Measurements from ENCODE around the gene PDE4C. TPM values are rescaled to one million over a fixed set of nuclear protein-coding genes. Genes with fewer than 3 reads are reported as not detected.

The PDE4C gene
- total RNA-seq, 1 experiment from 2014 or later, result 0.36 TPM

DNA sequence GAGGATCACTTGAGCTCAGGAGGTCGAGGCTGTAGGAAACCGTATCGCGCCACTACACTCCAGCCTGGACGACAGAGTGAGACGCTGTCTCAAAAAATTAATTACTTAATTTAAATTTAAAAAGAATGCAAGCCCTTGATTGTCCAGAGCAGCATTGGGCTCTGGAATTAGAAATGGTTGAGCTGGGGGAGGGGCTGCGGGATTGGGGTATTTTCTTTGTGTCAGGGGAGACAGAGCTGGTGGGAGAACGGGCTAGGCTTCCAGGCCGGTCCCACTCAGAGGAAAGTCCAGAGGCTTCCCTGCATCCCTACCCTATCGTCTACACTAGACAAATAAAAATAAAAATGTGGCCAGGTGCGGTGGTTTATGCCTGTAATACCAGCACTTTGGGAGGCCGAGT lies 20.2 kb downstream of the PDE4C start:
- no peak for DNase-seq
- Histone ChIP-seq H3K27me3 (replicated peaks; ENCODE audit: control insufficient read depth, insufficient read depth, low read length) (no peaks in the 10 kb centered on the region; the same call in 1 of the 2 replicates), H3K4me1 (peaks cover 5% of the 10 kb centered on the region; the same call in 1 of the 2 replicates), H3K4me3 (ENCODE audit: low read depth, low read length) (no peak overlapping the region; the same call in 1 of the 2 replicates), H3K9me3 (no peaks in the 10 kb centered on the region), H3K36me3 (ENCODE audit: control insufficient read depth, insufficient read depth, low read length) (no peaks in the 10 kb centered on the region)
- no peak overlapping the region for H3K4me3 Mint-ChIP-seq (ENCODE audit: unreplicated experiment)
- peaks cover 10% of the 10 kb centered on the region for H3K36me3 Mint-ChIP-seq (ENCODE audit: insufficient read depth, unreplicated experiment)
- POLR2A ChIA-PET, result interaction anchor here (1.0 kb wide), 1 partner anchor 122 kb away, joined by 3 read pairs; no protein-coding TSS in a partner anchor
- H3K4me1 Mint-ChIP-seq (ENCODE audit: low read depth, unreplicated experiment), result no peaks in the 10 kb centered on the region
- intact Hi-C loops (cut with micrococcal nuclease; ENCODE audit: unreplicated experiment), result no loop called here
- CTCF ChIA-PET, result interaction anchor here (1.2 to 1.8 kb wide), 2 partner anchors 18 to 46 kb away, joined by 4 to 5 read pairs; no protein-coding TSS in a partner anchor
- H3K27me3 Mint-ChIP-seq (ENCODE audit: insufficient read depth, unreplicated experiment), result no peaks in the 10 kb centered on the region
- no peak overlapping the region for H3K27ac Mint-ChIP-seq (ENCODE audit: unreplicated experiment)
- no TSS peak for BruUV-seq (replicated peaks)
- no peaks in the 10 kb centered on the region for H3K9me3 Mint-ChIP-seq (ENCODE audit: unreplicated experiment)
- TF ChIP-seq, protein P1, sequence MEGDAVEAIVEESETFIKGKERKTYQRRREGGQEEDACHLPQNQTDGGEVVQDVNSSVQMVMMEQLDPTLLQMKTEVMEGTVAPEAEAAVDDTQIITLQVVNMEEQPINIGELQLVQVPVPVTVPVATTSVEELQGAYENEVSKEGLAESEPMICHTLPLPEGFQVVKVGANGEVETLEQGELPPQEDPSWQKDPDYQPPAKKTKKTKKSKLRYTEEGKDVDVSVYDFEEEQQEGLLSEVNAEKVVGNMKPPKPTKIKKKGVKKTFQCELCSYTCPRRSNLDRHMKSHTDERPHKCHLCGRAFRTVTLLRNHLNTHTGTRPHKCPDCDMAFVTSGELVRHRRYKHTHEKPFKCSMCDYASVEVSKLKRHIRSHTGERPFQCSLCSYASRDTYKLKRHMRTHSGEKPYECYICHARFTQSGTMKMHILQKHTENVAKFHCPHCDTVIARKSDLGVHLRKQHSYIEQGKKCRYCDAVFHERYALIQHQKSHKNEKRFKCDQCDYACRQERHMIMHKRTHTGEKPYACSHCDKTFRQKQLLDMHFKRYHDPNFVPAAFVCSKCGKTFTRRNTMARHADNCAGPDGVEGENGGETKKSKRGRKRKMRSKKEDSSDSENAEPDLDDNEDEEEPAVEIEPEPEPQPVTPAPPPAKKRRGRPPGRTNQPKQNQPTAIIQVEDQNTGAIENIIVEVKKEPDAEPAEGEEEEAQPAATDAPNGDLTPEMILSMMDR (IDR thresholded peaks at IDR 0.05; ENCODE audit: insufficient read depth in 1 of 2, low read depth in 1 of 2, low read length in 1 of 2, severe bottlenecking in 1 of 2, unreplicated experiment in 1 of 2), result no peak

DNA sequence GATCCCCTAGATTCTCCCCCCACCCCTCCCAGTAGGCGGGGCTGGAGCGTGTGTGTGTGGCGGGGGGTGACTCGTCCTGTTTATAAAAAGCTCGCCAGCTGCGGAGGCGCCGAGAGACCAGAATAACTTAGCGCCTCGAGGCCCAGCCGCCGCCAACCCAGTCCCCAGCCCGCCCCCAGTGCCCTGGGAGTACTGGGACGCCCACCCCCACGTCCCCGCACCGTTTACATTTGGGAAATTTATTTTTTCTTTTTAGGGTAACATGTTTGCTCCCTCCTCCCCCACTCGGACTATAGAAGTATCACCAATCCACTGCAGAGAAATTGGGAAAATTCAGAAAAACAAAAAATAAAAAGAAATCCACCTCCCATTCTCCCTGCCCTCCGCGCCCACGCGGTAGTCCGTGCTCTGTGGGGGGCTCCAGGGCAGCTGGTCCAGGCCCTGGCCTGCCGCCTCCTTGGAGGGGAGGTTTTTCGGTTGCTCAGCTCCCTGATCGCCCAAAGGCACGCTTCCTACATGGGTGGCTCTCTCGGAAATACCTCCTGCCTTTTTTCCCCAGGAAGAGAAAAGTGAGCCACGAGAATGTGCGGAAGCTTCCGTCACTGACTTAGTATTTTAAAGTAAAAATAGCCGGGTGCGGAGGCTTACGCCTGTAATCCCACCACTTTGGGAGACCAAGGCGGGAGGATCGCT lies 20.9 kb downstream of the PDE4C start:
- Mint-ChIP-seq H3K9me3 (ENCODE audit: unreplicated experiment) (no peaks in the 10 kb centered on the region), H3K4me1 (ENCODE audit: low read depth, unreplicated experiment) (no peaks in the 10 kb centered on the region), H3K36me3 (ENCODE audit: insufficient read depth, unreplicated experiment) (peaks cover 10% of the 10 kb centered on the region), H3K27me3 (ENCODE audit: insufficient read depth, unreplicated experiment) (no peaks in the 10 kb centered on the region), H3K27ac (ENCODE audit: unreplicated experiment) (peak overlapping the region; percentile 87), H3K4me3 (ENCODE audit: unreplicated experiment) (peak overlapping the region; percentile 90)
- Histone ChIP-seq H3K4me1 (peaks cover 5% of the 10 kb centered on the region; the same call in 1 of the 2 replicates), H3K36me3 (ENCODE audit: control insufficient read depth, insufficient read depth, low read length) (no peaks in the 10 kb centered on the region; the same call in 1 of the 2 replicates), H3K9me3 (no peaks in the 10 kb centered on the region), H3K4me3 (ENCODE audit: low read depth, low read length) (peak overlapping the region; percentile 39), H3K27me3 (replicated peaks; ENCODE audit: control insufficient read depth, insufficient read depth, low read length) (no peaks in the 10 kb centered on the region)
- peak; percentile 46 to 56 for DNase-seq
- no TSS peak for BruUV-seq (replicated peaks)
- ChIA-PET POLR2A (interaction anchor here (0.9 to 1.0 kb wide), 2 partner anchors 76 to 123 kb away, joined by 3 read pairs; no protein-coding TSS in a partner anchor), CTCF (interaction anchor here (0.6 to 2.7 kb wide), 7 partner anchors 13 to 379 kb away, joined by 3 to 13 read pairs (median 5); partner anchors contain the start of gene MPV17L2)
- TF ChIP-seq, protein P1 (IDR thresholded peaks at IDR 0.05; ENCODE audit: insufficient read depth in 1 of 2, low read depth in 1 of 2, low read length in 1 of 2, severe bottlenecking in 1 of 2, unreplicated experiment in 1 of 2), result no peak
- intact Hi-C loops (cut with micrococcal nuclease; ENCODE audit: unreplicated experiment), result loop anchor here (2.0 kb wide), 1 partner anchor 19 kb away; no protein-coding TSS in a partner anchor

DNA sequence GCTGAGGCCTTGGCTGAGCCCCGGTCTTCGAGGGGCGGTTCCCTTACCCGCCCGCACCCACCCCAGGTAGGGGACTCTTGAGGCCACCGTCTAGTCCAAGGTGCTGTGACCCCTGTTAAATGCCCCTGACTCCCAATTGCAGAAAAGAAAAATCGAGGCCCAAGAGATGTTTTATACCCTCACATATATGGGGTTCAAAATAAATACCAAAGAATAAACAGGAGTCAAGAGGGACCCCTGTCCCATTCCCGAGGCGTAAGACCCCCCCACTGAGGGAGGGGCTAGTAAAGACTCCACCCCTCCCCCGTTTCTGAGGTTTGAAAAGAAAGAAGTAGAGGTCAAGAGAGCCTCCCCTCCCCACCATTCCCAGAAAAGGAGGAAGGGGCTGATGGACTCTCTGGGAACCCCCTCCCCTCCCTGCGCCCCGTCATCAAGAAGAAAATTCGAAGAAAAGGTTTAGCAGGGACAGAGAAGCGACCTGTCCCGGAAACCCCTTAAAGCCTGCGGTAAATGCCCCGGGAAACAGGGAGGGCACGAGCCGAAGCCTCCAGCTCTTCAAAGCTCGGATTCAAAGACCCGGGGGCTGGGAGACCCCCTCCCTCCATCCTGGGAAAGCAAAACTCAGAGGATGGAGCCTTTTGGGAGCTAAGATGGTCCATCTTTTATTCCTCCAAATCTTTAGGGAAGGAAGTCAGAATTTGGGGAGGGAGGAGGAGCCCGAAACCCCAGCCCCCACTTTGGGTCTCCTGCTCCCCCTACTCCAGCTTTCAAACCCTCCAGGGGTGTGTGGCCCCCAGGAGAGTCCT lies 21.6 kb downstream of the PDE4C start:
- H3K9me3 ChIP-seq, result no peaks in the 10 kb centered on the region
- BruUV-seq (replicated peaks), result TSS peak; percentile 86
- Mint-ChIP-seq H3K4me3 (ENCODE audit: unreplicated experiment) (peak overlapping the region; percentile 90), H3K27me3 (ENCODE audit: insufficient read depth, unreplicated experiment) (no peaks in the 10 kb centered on the region), H3K36me3 (ENCODE audit: insufficient read depth, unreplicated experiment) (peaks cover 10% of the 10 kb centered on the region), H3K27ac (ENCODE audit: unreplicated experiment) (peak overlapping the region; percentile 87), H3K9me3 (ENCODE audit: unreplicated experiment) (no peaks in the 10 kb centered on the region), H3K4me1 (ENCODE audit: low read depth, unreplicated experiment) (no peaks in the 10 kb centered on the region)
- POLR2A ChIA-PET, result interaction anchor here (0.6 to 1.0 kb wide), 4 partner anchors 12 to 978 kb away, joined by 3 to 9 read pairs (median 4); partner anchors contain the start of genes JUND, MPV17L2 and OCEL1
- H3K27me3 ChIP-seq (replicated peaks; ENCODE audit: control insufficient read depth, insufficient read depth, low read length), result no peaks in the 10 kb centered on the region
- H3K4me3 ChIP-seq (ENCODE audit: low read depth, low read length), result peak overlapping the region; percentile 39
- peak; percentile 56 to 73 for DNase-seq
- no peaks in the 10 kb centered on the region; the same call in 1 of the 2 replicates for H3K36me3 ChIP-seq (ENCODE audit: control insufficient read depth, insufficient read depth, low read length)
- TF ChIP-seq, protein P1 (IDR thresholded peaks at IDR 0.05; ENCODE audit: insufficient read depth in 1 of 2, low read depth in 1 of 2, low read length in 1 of 2, severe bottlenecking in 1 of 2, unreplicated experiment in 1 of 2), result no peak
- intact Hi-C loops (cut with micrococcal nuclease; ENCODE audit: unreplicated experiment), result loop anchor here (1.0 to 2.0 kb wide), 3 partner anchors 12 to 47 kb away; no protein-coding TSS in a partner anchor
- CTCF ChIA-PET, result interaction anchor here (0.6 to 2.7 kb wide), 14 partner anchors 12 to 206 kb away, joined by 3 to 13 read pairs (median 4); partner anchors contain the start of gene MPV17L2
- peaks cover 5% of the 10 kb centered on the region; the same call in 1 of the 2 replicates for H3K4me1 ChIP-seq
